HG02642 (cell line): ENCODE data around the gene MTMR12.
A peak's percentile ranks its signal among the peaks of the same experiment; 100 is the strongest.

Source experiments
- ATAC-seq: cut with Tn5 transposase; IDR thresholded peaks from one replicate; pipeline ENCODE4 v1.9.1; 2021; ENCODE audit warnings: mild to moderate bottlenecking; ENCODE audit not compliant: unreplicated experiment, poor library complexity

Gene MTMR12, protein sequence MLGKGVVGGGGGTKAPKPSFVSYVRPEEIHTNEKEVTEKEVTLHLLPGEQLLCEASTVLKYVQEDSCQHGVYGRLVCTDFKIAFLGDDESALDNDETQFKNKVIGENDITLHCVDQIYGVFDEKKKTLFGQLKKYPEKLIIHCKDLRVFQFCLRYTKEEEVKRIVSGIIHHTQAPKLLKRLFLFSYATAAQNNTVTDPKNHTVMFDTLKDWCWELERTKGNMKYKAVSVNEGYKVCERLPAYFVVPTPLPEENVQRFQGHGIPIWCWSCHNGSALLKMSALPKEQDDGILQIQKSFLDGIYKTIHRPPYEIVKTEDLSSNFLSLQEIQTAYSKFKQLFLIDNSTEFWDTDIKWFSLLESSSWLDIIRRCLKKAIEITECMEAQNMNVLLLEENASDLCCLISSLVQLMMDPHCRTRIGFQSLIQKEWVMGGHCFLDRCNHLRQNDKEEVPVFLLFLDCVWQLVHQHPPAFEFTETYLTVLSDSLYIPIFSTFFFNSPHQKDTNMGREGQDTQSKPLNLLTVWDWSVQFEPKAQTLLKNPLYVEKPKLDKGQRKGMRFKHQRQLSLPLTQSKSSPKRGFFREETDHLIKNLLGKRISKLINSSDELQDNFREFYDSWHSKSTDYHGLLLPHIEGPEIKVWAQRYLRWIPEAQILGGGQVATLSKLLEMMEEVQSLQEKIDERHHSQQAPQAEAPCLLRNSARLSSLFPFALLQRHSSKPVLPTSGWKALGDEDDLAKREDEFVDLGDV

DNA sequence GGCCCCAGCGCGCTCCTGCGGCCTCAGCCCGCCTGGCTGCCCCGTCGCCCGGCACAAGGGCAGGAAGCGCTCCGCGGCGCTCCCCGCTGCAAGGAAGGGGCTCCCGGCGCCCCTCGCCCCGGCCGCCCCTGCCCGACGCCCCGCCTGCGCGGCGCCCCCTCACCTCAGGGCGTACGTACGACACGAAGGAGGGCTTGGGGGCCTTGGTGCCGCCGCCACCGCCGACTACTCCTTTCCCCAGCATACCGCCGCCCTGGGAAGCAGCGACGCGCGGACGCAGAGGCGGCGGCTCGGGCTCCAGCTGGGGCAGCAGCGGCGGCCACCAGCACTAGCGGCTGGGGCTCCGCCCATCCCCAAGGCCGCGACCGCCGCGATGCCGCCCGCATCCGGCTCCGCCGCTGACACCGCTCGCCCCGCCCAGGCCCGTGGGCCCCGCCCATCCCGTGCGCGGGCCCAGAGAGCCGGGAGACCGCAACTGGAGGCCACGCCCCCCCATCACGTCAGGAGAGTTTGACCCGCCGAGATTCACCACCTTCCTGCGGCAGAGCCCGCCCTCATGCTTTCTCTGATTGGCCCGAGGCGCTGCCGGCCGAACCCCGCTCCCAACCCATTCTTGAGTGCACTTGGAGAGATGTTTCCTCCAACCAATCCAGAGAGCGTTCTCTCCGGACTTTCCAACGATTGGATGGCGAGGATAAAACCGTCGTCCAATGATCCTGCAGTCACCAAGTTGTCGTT, at the start of gene MTMR12:
Gene MTMR12 (minus strand): TSS at position 345 of the 738 bp plus-strand sequence. CDS start 101 bp downstream, at position 244.
- ATAC-seq: peak; percentile 93

DNA sequence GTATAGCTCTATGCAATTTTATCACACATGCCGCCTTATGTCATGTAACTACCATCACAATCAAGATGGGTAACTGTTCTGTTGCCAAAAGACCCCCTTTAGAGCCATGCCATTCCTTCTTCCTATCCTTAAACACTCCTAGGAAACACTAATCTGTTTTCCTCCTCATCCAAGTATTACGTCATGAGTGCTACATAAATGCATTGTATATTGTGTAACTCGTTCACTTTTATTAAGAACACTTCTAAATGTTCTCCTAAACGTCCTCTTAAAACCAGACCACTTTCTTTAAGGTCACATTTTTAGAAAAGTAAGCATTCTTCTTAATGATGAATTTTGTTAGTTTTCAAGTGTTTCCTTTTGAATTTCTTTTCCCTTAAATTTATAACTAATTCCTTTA, 49.8 kb upstream of the MTMR12 start:
- no peak for ATAC-seq

GRCh38 chr5:32360906-32361305, 48.2 kb upstream of the MTMR12 start:
- ATAC-seq: no peak

DNA sequence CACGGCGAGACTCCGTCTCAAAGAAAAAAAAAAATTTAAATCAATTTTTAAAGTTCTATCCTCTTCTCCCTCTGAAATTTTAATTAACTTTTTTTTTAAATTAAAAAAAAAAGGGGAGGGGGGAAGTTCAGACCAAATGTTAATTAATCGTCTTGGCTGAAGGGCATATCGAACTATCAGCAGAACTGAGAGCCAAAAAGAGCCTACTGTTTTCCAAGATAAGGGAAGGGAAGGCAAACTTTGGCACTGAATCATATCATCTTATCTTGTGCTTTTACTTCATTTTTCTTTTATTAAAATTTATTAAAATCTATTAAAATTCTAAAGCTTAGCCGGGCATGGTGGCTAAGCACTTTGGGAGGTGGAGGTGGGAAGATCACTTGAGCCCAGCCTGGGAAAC, 45.9 kb upstream of the MTMR12 start:
- ATAC-seq: no peak

GRCh38 chr5:32357658-32358057, 44.9 kb upstream of the MTMR12 start:
- no peak for ATAC-seq

DNA sequence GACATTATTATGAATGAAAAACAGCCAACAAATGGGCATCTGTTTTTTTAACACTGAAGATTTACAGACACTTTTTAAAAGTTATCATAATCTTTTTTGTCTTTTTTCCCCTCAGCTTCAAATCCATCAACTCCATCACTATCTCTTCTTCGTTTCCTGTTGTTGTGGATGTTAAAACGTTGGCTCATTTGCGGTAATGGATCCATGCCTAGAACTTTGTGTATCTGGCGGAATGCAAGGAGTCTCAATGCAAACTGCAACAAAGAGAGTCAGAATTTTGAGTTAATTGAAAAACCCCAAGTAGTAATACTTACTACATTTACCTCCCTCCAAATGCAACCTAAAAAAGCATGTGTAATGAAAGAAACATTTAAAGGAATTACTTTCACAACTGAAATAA, 42.9 kb upstream of the MTMR12 start:
- no peak for ATAC-seq

GRCh38 chr5:32353420-32353819, 40.7 kb upstream of the MTMR12 start:
- ATAC-seq: no peak

DNA sequence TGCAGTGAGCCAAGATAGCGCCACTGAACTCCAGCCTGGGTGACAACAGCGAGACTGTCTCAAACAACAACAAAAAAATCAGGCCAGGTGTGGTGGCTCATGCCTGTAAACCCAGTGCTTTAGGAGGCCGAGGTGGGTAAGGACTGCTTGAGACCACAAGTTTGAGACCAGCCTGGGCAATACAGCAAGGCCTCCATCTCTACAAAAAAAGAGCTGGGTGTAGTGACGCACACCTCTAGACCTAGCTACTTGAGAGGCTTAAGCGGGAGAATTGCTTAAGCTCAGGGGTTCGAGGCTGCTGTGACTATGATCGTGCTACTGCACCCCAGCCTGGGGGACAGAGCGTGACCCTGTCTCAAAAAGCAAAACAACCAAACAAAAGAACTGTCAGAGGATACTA, 39.9 kb upstream of the MTMR12 start:
- ATAC-seq: no peak

DNA sequence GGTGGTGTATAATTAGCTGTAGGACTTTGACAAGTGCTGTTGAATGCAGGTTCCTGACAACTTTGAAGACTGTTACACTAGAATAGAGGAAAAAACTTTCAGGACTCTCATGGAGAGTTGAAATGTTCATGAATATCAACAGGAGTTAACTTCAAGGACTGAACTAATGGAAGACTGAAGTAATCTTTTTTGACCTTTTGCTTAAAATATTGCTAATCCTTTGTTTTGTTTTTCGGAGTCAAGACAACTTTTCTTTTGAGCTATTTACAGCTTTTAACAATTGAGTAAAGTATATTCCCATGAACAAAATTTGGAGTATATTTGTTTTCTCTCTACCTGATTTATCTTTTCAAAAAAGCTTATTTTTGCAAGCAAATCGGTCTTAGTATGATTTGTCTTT, 34.1 kb upstream of the MTMR12 start:
- no peak for ATAC-seq

DNA sequence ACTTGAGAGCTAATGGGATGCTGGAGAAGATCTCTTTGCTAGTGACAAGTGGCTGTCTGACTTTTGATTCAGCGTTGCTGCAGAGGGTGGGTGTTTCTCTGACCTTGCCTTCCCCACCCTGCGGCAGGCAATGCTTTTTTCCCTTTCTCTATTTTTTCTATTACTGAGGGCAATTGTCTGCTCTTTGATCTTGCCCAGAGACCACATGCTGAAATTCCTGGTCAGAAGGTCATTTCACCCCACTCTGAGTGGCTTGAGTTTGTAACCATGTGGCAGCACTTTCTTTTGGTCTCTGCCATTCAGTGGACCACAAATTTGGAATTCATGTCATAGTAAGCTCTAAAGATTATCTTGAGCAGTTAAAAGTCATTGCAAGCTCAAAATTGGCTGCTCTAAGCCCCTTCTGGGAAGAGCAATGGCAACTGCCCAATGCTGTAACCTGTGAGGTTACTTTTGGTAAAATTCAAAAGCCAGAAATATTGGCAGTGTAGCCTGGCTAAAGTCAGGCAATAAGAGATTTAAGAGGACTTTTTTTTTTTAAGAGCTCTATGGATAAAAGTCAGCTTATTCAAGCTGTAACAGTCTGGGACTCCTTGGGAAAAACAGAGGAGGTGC, 30.4 kb upstream of the MTMR12 start:
- ATAC-seq: no peak

DNA sequence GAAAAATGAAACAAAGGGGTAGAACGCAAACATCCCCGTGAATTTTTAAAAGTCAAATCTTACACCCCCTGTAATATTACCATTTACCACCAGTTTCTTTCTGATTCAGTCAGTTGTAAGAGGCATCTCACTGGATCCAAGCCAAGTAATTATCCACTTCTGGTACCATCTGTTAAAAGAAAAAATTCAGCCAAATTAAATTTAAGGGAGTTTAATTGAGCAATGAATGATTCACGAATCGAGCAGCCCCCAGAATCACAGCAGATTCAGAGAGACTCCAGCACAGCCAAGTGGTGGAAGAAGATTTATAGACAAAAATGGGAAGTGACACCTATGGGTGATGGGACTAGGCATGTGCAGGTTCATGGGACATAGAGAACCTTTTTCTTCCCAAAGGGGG, 29.9 kb upstream of the MTMR12 start:
- ATAC-seq: no peak

DNA sequence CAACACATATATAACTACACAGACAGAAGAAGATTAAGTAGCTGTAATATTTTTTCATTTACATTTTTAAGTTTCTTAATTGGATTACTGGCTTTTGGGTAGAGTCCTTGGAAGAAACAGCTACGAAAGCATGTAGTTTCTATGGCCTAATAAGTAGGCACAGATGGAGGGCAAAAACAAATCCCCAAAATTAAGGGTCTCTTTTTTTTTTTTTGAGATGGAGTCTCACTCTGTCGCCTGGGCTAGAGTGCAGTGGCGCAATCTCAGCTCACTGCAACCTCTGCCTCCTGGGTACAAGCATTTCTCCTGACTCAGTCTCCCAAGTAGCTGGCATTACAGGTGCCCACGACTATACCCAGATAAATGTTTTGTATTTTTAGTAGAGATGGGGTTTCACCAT, 27.1 kb upstream of the MTMR12 start:
- ATAC-seq: no peak

GRCh38 chr5:32339198-32339597, 26.5 kb upstream of the MTMR12 start:
- ATAC-seq: no peak

GRCh38 chr5:32332966-32333365, 20.2 kb upstream of the MTMR12 start:
- no peak for ATAC-seq

GRCh38 chr5:32332361-32332760, 19.6 kb upstream of the MTMR12 start:
- no peak for ATAC-seq

- no peak for ATAC-seq
These were observed 19.2 kb upstream of the MTMR12 start for GRCh38 chr5:32331935-32332274.

DNA sequence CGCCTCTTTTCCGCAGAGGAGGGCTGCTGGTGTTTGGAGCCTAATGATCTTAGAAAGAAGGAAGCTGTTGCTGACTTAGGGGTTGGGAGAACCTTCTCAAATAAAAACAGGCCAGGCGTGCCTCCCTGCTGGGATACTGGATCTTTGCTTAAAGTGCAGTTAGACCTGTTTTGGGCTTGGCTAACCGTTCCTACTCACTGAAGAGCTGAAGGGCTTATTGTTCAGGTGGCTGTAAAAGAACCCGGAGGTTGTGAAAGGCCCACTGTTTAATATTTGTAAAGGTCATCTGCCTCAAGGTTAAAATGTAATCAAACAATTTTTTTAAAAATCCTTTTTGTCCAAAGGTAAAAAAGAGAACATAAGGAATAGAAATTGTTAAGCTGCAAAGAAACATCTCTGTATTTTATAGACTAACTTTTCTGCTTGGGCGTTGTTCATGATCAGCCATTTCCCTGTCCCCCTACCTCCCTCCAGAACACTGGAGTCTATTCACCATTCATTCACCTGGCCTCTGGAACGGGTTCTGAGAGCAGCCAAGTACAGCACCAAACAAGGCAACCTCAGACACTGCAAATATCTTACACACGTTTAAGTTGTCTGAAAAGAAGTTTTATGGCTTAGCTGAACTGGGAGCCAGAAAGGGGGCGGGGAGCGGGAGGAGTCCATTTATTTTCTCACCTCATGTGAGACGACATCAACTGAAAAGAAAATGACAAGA, 18.6 kb upstream of the MTMR12 start:
- no peak for ATAC-seq

- no peak for ATAC-seq
These were observed 17.6 kb upstream of the MTMR12 start for GRCh38 chr5:32330126-32330971.

DNA sequence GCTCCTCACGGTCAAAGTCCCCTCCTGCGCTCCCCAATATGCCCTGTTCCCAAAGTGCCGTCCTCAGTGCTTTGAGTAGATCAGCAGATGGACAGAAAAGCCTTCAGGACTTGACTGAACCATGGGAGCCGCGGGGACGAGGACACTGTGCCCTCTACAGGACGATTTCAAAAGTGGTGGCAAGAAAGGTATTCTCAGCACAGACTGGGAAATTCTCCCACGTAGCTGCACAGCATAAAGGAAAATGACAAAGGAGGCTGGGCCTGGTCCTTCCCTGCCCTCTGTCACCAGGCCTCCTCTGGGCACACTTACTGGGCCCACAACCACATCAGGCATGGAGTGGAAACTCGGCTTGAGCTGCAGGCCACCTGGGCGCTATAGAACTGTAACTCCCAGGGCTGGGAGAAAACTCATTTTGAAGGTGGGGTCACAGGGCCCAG, 16.7 kb upstream of the MTMR12 start:
- ATAC-seq: peak; percentile 85
